Immature natural killer cell (primary cell): ENCODE results near the gene HOXC13. TPM values are rescaled to one million over a fixed set of nuclear protein-coding genes. Genes with fewer than 3 reads are reported as not detected.

ENCODE experiments used
- DNase-seq, 3 donors: peaks; one replicate each; pipeline ENCODE4 v3.0.0; 2022; ENCODE audit warnings: mixed read lengths in 1 of 3
- H3K27ac Mint-ChIP-seq, 6 donors: one replicate each; pipeline ENCODE4 v1.8.0; 2020; ENCODE audit warnings: mixed read lengths in 6 of 6, mild to moderate bottlenecking in 5 of 6, inconsistent platforms in 4 of 6, moderate library complexity in 3 of 6
- H3K27me3 Mint-ChIP-seq, 3 donors: one replicate each; pipeline ENCODE4 v1.8.0; 2020 to 2021; ENCODE audit warnings: low read depth in 3 of 3, mild to moderate bottlenecking in 3 of 3, mixed read lengths in 3 of 3, moderate library complexity in 3 of 3, inconsistent platforms in 1 of 3
- H3K36me3 Mint-ChIP-seq, 3 donors: one replicate each; pipeline ENCODE4 v1.8.0; 2020; ENCODE audit warnings: mixed read lengths in 3 of 3, inconsistent platforms in 2 of 3, mild to moderate bottlenecking in 2 of 3
- H3K4me1 Mint-ChIP-seq, 2 donors: one replicate each; pipeline ENCODE4 v1.8.0; 2020; ENCODE audit warnings: inconsistent platforms in 2 of 2, mild to moderate bottlenecking in 2 of 2, mixed read lengths in 2 of 2, moderate library complexity in 1 of 2
- H3K4me3 Mint-ChIP-seq, 5 donors: one replicate each; pipeline ENCODE4 v1.8.0; 2020; ENCODE audit warnings: mild to moderate bottlenecking in 5 of 5, mixed read lengths in 5 of 5, inconsistent platforms in 3 of 5, moderate library complexity in 3 of 5
- H3K9me3 Mint-ChIP-seq, 6 donors: one replicate each; pipeline ENCODE4 v1.8.0; 2020; ENCODE audit warnings: mild to moderate bottlenecking in 6 of 6, mixed read lengths in 6 of 6, inconsistent platforms in 4 of 6, moderate library complexity in 3 of 6
- polyA plus RNA-seq, 3 donors: library from polyadenylated mRNA; unstranded; fragments of 300-500 nt; fragmentation: Illumina TruSeq; gene quantifications; one replicate each; pipeline ENCODE4 v1.2.3, GENCODE V29; 2021

HOXC13 gene
- polyA plus RNA-seq, 3 donors from 2014 or later: not detected

DNA sequence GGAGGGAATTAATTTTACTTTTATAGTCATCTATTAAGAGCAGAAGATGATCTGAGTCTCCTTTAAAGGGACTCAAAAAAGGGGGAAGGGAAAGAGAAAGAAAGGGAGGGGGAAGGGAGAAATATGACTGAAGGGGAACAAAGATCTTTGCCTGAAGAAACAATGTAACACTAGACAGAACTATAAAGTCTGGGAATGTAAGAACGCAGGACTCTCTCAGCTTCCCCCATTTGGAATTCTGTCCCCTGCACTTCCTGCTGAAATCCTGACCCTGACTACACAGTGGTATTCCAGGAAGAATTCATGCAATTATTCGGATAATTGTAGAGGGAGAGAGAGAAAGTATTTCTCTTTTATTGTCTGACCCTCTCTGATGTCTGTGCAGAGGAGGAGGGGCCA, 25.7 kb downstream of the HOXC13 start:
- H3K4me3 Mint-ChIP-seq: peak overlapping the region in 2 of 5 donors; percentile 18 to 66
- H3K27me3 Mint-ChIP-seq: peaks cover 49 to 80% (median 75%) of the 10 kb centered on the region in 3 donors
- H3K4me1 Mint-ChIP-seq: peaks cover 29 to 49% of the 10 kb centered on the region in 2 donors

GRCh38 chr12:53965281-53966084, 26.9 kb downstream of the HOXC13 start:
- Mint-ChIP-seq H3K4me1 (peaks cover 26 to 40% of the 10 kb centered on the region in 2 donors), H3K4me3 (peak overlapping the region; percentile 3 to 66 (median 28)), H3K27me3 (peaks cover 52 to 74% (median 68%) of the 10 kb centered on the region in 3 donors), H3K27ac (no peak overlapping the region), H3K9me3 (peaks cover 0 to 6% (median under 1%) of the 10 kb centered on the region in 6 donors), H3K36me3 (no peaks in the 10 kb centered on the region)
- no peak for DNase-seq

More for the DNA sequence above, 25.7 kb downstream of the HOXC13 start:
- peaks cover 0 to 6% (median under 1%) of the 10 kb centered on the region in 6 donors for H3K9me3 Mint-ChIP-seq
- H3K36me3 Mint-ChIP-seq: no peaks in the 10 kb centered on the region
- no peak for DNase-seq
- no peak overlapping the region for H3K27ac Mint-ChIP-seq

- Mint-ChIP-seq H3K9me3 (peaks cover 0 to 6% (median 0%) of the 10 kb centered on the region in 6 donors), H3K27me3 (peaks cover 56 to 78% (median 72%) of the 10 kb centered on the region in 3 donors), H3K27ac (peak overlapping the region in 1 of 6 donors; percentile 1), H3K36me3 (no peaks in the 10 kb centered on the region), H3K4me1 (peaks cover 24 to 37% of the 10 kb centered on the region in 2 donors), H3K4me3 (peak overlapping the region in 2 of 5 donors; percentile 34 to 66)
- no peak for DNase-seq
These were observed 27.4 kb downstream of the HOXC13 start for GRCh38 chr12:53966085-53966384.

GRCh38 chr12:53966385-53967133, 27.9 kb downstream of the HOXC13 start:
- Mint-ChIP-seq H3K27ac (peak overlapping the region in 1 of 6 donors; percentile 1), H3K4me3 (peak overlapping the region in 4 of 5 donors; percentile 14 to 66 (median 26)), H3K36me3 (no peaks in the 10 kb centered on the region)

DNA sequence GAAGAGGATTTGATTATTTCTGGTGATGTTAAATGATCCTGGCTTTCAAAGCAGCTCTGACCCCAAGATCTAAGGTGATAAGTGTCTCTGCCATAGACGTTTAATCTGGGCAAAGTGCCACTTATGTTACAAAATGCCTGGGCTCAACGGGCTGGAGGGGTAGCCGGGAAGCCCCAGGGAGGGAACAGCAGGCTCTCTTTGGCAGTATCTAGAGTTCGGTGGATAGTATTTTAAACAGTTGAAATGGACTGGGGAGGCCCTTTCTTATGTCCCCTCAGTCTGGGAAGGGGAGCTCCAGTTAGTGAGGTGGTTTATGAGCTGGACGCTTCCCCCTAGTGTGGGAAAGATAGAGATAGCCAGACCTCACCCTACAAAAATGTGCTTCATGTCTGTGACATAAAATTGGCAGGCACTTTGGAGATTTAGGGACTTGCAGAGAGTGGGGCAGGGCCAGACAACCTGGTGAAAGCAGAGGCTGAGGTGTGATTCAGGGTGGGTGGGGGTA, 28.8 kb downstream of the HOXC13 start:
- Mint-ChIP-seq H3K36me3 (no peaks in the 10 kb centered on the region), H3K9me3 (peaks cover 0 to 6% (median 0%) of the 10 kb centered on the region in 6 donors), H3K4me3 (peak overlapping the region in 1 of 5 donors; percentile 41), H3K4me1 (peaks cover 24 to 37% of the 10 kb centered on the region in 2 donors), H3K27me3 (peaks cover 67 to 79% (median 78%) of the 10 kb centered on the region in 3 donors), H3K27ac (no peak overlapping the region)
- no peak for DNase-seq

More at GRCh38 chr12:53966385-53967133, 27.9 kb downstream of the HOXC13 start:
- no peak for DNase-seq
- H3K27me3 Mint-ChIP-seq: peaks cover 62 to 78% (median 77%) of the 10 kb centered on the region in 3 donors
- H3K9me3 Mint-ChIP-seq: peaks cover 0 to 6% (median 0%) of the 10 kb centered on the region in 6 donors
- H3K4me1 Mint-ChIP-seq: peaks cover 24 to 37% of the 10 kb centered on the region in 2 donors

GRCh38 chr12:53968214-53969127, 29.8 kb downstream of the HOXC13 start:
- DNase-seq: no peak
- H3K36me3 Mint-ChIP-seq: no peaks in the 10 kb centered on the region
- peaks cover 0 to 12% (median 0%) of the 10 kb centered on the region in 6 donors for H3K9me3 Mint-ChIP-seq
- peaks cover 30 to 40% of the 10 kb centered on the region in 2 donors for H3K4me1 Mint-ChIP-seq
- no peak overlapping the region for H3K4me3 Mint-ChIP-seq
- no peak overlapping the region for H3K27ac Mint-ChIP-seq
- peaks cover 67 to 80% (median 78%) of the 10 kb centered on the region in 3 donors for H3K27me3 Mint-ChIP-seq

- Mint-ChIP-seq H3K27ac (no peak overlapping the region), H3K4me1 (peaks cover 29 to 36% of the 10 kb centered on the region in 2 donors), H3K4me3 (no peak overlapping the region), H3K36me3 (no peaks in the 10 kb centered on the region), H3K27me3 (peaks cover 69 to 75% (median 75%) of the 10 kb centered on the region in 3 donors), H3K9me3 (peaks cover 0 to 17% (median 0%) of the 10 kb centered on the region in 6 donors)
- no peak for DNase-seq
These were observed 31.1 kb downstream of the HOXC13 start for GRCh38 chr12:53969588-53970259.

DNA sequence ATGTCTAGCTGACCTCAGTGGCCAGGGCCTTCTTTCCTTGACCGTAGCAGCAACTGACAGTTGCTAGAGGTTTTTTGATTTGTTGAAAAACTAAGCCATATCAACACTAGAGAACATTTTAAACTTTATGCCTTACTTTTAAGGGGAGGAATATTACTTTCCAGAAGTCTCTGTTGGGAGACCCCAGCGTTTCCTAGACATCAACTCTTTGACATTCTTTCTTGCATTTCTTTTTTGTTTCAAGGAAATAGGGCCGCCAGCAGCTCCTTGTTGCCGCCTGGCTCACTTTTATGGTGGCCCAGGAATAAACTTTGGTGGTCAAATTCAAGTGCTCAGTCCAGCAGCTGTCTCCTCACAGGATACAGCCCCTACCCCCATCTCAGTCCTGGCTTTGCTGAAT, 31.8 kb downstream of the HOXC13 start:
- Mint-ChIP-seq H3K4me1 (peaks cover 30 to 36% of the 10 kb centered on the region in 2 donors), H3K36me3 (no peaks in the 10 kb centered on the region), H3K27me3 (peaks cover 71 to 76% (median 73%) of the 10 kb centered on the region in 3 donors), H3K9me3 (peaks cover 0 to 17% (median 0%) of the 10 kb centered on the region in 6 donors), H3K4me3 (no peak overlapping the region), H3K27ac (no peak overlapping the region)
- DNase-seq: no peak

GRCh38 chr12:53971129-53971528, 32.5 kb downstream of the HOXC13 start:
- no peak overlapping the region for H3K27ac Mint-ChIP-seq
- no peaks in the 10 kb centered on the region for H3K36me3 Mint-ChIP-seq

DNA sequence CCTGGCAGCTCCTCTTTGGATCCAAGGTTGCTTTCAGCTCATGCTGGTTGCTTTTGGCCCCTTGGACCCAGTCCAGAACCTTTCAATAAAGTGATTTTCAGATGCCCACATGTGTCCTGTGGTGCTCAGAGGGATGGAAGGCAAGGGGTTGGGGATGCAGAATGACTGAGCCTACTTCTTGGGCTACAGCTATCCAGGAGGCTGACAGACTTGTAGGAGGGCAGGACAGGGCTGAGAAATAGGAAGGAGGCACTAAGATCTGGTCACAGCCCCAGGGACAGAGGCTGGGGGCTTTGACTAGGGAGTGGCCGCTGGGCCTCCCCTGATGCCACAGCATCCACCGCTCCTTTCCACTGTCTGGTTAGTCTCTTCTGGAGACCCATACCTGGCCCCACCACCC, 33.1 kb downstream of the HOXC13 start:
- peaks cover 0 to 17% (median 0%) of the 10 kb centered on the region in 6 donors for H3K9me3 Mint-ChIP-seq
- DNase-seq: no peak
- peaks cover 71 to 75% (median 73%) of the 10 kb centered on the region in 3 donors for H3K27me3 Mint-ChIP-seq
- H3K27ac Mint-ChIP-seq: peak overlapping the region in 1 of 6 donors; percentile 67
- H3K4me1 Mint-ChIP-seq: peaks cover 25 to 32% of the 10 kb centered on the region in 2 donors
- no peaks in the 10 kb centered on the region for H3K36me3 Mint-ChIP-seq
- H3K4me3 Mint-ChIP-seq: no peak overlapping the region

More at GRCh38 chr12:53971129-53971528, 32.5 kb downstream of the HOXC13 start:
- H3K27me3 Mint-ChIP-seq: peaks cover 71 to 76% (median 71%) of the 10 kb centered on the region in 3 donors
- peaks cover 0 to 17% (median 0%) of the 10 kb centered on the region in 6 donors for H3K9me3 Mint-ChIP-seq
- H3K4me1 Mint-ChIP-seq: peaks cover 31 to 36% of the 10 kb centered on the region in 2 donors
- no peak for DNase-seq
- no peak overlapping the region for H3K4me3 Mint-ChIP-seq

DNA sequence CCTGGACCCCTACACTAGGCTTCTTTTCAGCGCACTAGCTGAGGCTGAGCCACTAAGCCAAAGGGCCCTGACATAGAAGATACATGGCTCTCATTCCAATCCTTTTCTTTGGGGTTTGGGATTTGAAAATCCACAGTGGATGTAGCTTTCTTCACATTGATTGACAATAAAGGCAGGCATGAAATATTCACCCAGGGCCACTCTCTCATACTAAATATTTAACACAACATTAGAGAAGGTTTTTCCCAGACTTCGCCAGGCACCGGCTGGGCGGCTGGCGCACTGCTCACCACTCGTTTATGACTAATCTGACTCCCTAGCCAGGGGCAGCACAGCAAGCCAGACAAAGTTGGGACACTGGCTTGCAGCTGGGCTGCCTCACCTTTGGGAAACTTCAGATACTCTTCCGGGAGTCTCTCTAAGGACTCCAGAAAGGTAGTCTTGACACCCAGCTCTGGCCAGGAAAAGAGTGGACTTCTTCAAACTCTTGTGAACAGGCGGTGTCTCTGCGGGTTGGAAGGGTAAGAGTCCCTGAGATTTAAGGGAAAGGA, 33.6 kb downstream of the HOXC13 start:
- Mint-ChIP-seq H3K4me1 (peaks cover 25 to 36% of the 10 kb centered on the region in 2 donors), H3K36me3 (no peaks in the 10 kb centered on the region), H3K27ac (peak overlapping the region in 1 of 6 donors; percentile 67), H3K9me3 (peaks cover 0 to 15% (median 0%) of the 10 kb centered on the region in 6 donors), H3K27me3 (peaks cover 71 to 78% (median 77%) of the 10 kb centered on the region in 3 donors), H3K4me3 (peak overlapping the region in 2 of 5 donors; percentile 3 to 38)
- DNase-seq: no peak

GRCh38 chr12:53972722-53973235, 34.1 kb downstream of the HOXC13 start, which contains the start of gene HOXC11:
Gene HOXC11 (plus strand): TSS chr12:53973126. CDS start chr12:53973242, 116 bp downstream.
- Mint-ChIP-seq H3K36me3 (no peaks in the 10 kb centered on the region), H3K9me3 (peaks cover 0 to 13% (median 0%) of the 10 kb centered on the region in 6 donors), H3K27me3 (peaks cover 71 to 78% (median 76%) of the 10 kb centered on the region in 3 donors), H3K27ac (peak within 1 kb of the TSS in 2 of 6 donors; percentile 37 to 67), H3K4me3 (peak within 1 kb of the TSS; percentile 73 to 85 (median 80)), H3K4me1 (peaks cover 21 to 38% of the 10 kb centered on the region in 2 donors)
- no peak for DNase-seq
